Retinal pigment epithelial cell (primary cell): ENCODE data around the gene GCSAML.
"Not testable (repeated sequence)": the region's sequence is repeated elsewhere in the genome, so short reads cannot be mapped to it uniquely, and the experiment has no call there.

Source experiments
- DNase-seq: peaks from one replicate; pipeline ENCODE4 v3.0.0-alpha.2; 2010; ENCODE audit warnings: low read depth
- H3K4me3 ChIP-seq: 2 replicates; pipeline ENCODE4 v1.5.1; 2011; ENCODE audit warnings: mild to moderate bottlenecking, low read length, control low read depth, moderate library complexity
- CTCF ChIP-seq: conservative IDR thresholded peaks from 2 replicates; pipeline ENCODE4 v1.5.1; 2011; ENCODE audit warnings: low read depth, low read length, control low read depth, inconsistent platforms

Gene GCSAML

GRCh38 chr1:247548769-247549182 lies at the start of gene GCSAML:
Gene GCSAML (plus strand): TSS chr1:247549134. CDS start chr1:247549192, 58 bp downstream.
- TF ChIP-seq CTCF, result no peak
- no peak for DNase-seq
- H3K4me3 ChIP-seq, result no peak within 1 kb of the TSS

DNA sequence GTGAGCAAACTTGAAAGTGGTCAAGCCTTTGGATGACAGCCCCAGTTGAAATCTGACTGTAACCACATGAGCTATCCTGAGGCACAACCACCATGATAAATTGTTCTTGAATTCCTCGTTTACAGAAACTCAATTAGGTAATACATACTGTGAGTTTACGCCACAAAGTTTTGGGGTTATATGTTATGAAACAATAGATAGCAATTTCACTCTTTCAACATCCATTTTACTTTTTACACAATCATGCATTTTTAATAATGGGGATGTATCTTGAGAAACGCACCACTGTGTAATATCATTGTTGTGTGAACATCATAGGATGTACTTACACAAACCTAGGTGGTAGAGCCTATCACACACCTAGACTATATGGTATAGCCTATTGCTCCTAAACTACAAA lies 48.1 kb upstream of the GCSAML start:
- TF ChIP-seq CTCF, result no peak
- H3K4me3 ChIP-seq, result no peak overlapping the region
- no peak for DNase-seq

DNA sequence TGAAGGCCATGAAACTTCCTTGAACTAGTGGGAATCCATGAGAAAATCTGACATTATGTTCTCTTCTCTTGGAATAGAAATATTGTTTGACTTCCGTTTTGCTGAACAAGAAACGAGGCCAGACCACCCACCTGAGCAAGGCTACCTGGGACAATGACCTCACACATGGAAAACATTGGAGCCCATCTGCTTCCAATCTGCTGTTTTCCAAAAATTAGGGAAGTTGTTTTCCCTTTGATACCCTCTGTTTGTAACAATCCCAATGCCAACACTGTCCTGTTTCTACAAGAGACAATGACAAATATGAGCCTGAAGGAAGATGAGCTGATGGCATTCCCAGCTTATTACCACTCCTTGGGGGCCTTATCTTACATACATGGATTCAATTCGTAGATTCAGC lies 42.1 kb upstream of the GCSAML start:
- no peak for TF ChIP-seq CTCF
- no peak overlapping the region for H3K4me3 ChIP-seq
- no peak for DNase-seq

DNA sequence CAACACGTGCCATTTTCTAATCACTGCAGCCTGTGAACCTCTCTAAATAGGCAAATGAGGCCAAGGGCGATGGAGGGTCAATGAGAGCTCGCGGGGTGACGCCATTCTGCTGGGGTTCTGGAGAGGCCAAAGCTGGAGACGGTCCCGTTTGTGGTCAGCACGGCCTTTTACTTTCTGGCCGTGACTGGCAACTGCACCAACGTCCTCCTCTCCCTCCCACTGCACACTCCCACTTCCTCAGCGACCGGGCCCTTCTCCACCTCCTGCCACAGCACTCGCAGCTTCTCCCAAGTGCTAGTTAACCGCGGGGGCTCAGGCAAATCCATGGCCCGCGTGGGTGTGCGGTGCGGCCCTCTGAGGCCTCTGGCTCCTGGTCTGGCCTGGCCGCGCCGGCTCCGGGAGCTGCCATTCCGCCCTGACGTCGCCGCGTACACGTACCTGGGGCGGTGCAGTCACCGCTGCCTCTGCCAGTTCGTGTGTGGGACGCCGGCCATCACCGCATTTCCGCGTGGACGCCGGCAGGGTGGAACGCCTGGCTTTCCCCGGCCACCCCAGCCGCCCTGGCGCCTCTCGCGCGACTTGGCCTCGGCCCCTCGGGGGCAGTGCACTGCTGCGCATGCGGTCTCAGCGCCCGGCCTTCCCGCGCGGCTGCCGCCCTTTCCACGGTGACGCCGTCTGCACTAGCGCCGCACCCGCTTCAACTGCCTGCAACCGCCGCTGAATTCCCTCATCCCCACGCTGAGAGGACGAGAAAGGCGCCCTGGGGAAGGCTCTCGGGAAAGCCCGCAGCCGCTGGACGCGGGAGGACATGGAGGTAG lies 30.9 kb upstream of the GCSAML start:
- DNase-seq, result no peak
- H3K4me3 ChIP-seq, result no peak overlapping the region
- TF ChIP-seq CTCF, result no peak

DNA sequence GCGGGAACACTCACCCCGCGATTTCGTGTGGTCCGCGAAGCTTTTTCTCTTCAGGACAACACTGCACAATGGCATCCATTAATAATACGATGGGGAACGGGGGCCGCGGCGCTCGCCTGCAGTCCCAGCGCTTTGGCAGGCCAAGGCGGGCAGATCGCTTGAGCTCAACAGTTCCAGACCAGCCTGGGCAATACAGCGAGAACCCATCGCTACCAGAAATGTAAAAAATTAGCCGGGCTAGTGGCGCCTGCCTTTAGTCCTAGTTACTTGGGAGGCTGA lies 30.4 kb upstream of the GCSAML start:
- no peak for TF ChIP-seq CTCF
- H3K4me3 ChIP-seq, result no peak overlapping the region
- no peak for DNase-seq

- not testable (repeated sequence) for H3K4me3 ChIP-seq, DNase-seq
These were observed 27.0 kb upstream of the GCSAML start for GRCh38 chr1:247521886-247522285.

DNA sequence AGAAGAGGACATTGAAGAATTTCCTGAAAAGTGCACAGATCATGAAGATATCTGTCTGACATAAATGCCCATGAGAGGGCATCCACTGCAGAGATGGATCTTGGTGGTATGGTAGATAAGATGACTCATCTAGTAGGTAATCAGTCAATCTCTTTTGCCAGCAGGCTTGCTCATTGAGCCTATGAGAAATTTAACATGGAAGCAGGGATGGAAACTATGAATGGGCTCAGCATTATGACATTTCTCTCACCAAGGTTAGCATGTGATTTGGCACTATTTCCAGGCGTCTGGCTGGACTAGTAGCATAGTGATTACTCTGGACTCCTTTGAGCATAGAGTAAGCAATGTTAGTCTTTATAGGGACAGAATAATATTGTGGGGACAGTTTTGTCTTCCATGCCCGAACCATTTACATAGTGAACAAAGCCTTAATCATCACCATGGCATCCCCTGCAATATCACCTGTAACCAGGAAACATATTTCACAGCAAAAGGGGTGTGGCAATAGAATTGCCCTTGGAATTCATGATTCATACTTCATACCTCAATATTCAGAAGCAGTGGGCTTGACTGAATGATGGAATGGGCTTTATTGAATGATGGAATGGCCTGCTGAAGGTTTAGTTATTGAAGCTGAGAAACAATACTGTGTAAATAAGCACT lies 20.0 kb upstream of the GCSAML start:
- no peak for DNase-seq
- no peak for TF ChIP-seq CTCF
- H3K4me3 ChIP-seq, result no peak overlapping the region
